Measurements from ENCODE around the gene USP35.

GRCh38 chr11:78202733-78203167 is 14.0 kb downstream of the USP35 start:
- TF ChIP-seq POLR2A (IDR thresholded peaks at IDR 0.05), result no peak
- no peak for TF ChIP-seq CTCF (IDR thresholded peaks at IDR 0.05 in 4 of 5, conservative IDR thresholded peaks at IDR 0.05 in 1 of 5)
